ENCODE results near the gene AFMID. TPM values are rescaled to one million over a fixed set of nuclear protein-coding genes. Genes with fewer than 3 reads are reported as not detected.

AFMID gene
- total and polyA plus RNA-seq, 7 donors: 6.1 to 32.9 (median 11.4) TPM

DNA sequence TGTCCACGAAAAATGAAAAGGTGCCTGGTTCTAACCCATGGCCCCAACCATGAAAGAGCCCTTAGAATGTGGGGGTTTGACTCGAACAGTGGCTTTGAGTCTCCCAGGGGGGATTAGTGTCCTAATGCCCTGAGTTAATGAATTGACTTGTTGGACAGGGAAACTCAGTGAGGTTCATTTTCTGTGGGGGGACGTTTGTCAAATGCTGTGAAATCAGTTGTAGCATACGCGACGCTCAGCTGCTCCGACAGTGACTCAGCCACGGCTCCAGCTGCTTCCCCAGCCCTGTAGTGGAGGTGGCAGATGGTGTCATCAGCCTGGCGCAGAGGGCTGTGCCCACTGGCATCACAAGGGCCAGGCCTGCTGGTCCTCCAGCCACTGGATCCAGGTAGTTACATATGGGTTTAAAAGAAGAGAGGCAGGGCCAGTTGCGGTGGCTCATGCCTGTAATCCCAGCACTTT lies 40.3 kb downstream of the AFMID start:
- intact Hi-C loops (cut with DNase I): no loop called here
- Histone ChIP-seq H3K9me3 (no peaks in the 10 kb centered on the region), H3K27me3 (peaks cover 13 to 25% (median 22%) of the 10 kb centered on the region in 3 donors), H3K27ac (no peak overlapping the region), H3K4me3 (no peak overlapping the region), H3K36me3 (no peaks in the 10 kb centered on the region), H3K4me1 (peaks cover 0 to 4% (median 2%) of the 10 kb centered on the region in 4 donors)
- 67 to 84% methylated on average over 10 of the region's 10 CpGs for WGBS, 2 donors
- DNase-seq: no peak
- TF ChIP-seq EP300 (IDR thresholded peaks at IDR 0.05) (no peak), POLR2AphosphoS5 (IDR thresholded peaks at IDR 0.05) (no peak), POLR2A (IDR thresholded peaks at IDR 0.05) (no peak)
- TF ChIP-seq, protein P1, sequence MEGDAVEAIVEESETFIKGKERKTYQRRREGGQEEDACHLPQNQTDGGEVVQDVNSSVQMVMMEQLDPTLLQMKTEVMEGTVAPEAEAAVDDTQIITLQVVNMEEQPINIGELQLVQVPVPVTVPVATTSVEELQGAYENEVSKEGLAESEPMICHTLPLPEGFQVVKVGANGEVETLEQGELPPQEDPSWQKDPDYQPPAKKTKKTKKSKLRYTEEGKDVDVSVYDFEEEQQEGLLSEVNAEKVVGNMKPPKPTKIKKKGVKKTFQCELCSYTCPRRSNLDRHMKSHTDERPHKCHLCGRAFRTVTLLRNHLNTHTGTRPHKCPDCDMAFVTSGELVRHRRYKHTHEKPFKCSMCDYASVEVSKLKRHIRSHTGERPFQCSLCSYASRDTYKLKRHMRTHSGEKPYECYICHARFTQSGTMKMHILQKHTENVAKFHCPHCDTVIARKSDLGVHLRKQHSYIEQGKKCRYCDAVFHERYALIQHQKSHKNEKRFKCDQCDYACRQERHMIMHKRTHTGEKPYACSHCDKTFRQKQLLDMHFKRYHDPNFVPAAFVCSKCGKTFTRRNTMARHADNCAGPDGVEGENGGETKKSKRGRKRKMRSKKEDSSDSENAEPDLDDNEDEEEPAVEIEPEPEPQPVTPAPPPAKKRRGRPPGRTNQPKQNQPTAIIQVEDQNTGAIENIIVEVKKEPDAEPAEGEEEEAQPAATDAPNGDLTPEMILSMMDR (IDR thresholded peaks at IDR 0.05): no peak

DNA sequence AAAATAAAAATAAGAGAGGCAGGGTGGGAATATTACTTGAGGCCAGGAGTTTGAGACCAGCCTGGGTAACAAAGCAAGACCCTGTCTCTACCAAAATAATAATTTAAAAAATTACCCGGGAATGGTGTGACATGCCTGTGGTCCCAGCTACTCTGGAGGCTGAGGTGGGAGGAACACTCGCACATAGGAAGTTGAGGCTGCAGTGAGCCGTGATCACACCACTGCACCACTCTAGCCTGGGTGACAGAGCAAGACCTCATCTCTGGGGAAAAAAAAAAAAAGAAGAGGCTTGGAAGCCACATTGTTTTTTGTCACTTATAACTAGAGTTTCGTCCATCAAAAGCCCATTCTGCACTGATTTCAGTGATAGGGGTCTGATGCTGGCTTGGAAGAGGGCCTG lies 41.0 kb downstream of the AFMID start:
- Histone ChIP-seq H3K9me3 (no peaks in the 10 kb centered on the region), H3K4me1 (peaks cover 0 to 4% (median 2%) of the 10 kb centered on the region in 4 donors), H3K4me3 (no peak overlapping the region), H3K27ac (no peak overlapping the region), H3K36me3 (no peaks in the 10 kb centered on the region), H3K27me3 (peaks cover 13 to 32% (median 28%) of the 10 kb centered on the region in 3 donors)
- intact Hi-C loops (cut with DNase I): no loop called here
- TF ChIP-seq EP300 (IDR thresholded peaks at IDR 0.05): no peak
- TF ChIP-seq POLR2A (IDR thresholded peaks at IDR 0.05): no peak
- no peak for TF ChIP-seq POLR2AphosphoS5 (IDR thresholded peaks at IDR 0.05)
- TF ChIP-seq, protein P1 (IDR thresholded peaks at IDR 0.05): no peak
- DNase-seq: no peak
- WGBS, 2 donors: 85 to 89% methylated on average over 4 of the region's 4 CpGs

DNA sequence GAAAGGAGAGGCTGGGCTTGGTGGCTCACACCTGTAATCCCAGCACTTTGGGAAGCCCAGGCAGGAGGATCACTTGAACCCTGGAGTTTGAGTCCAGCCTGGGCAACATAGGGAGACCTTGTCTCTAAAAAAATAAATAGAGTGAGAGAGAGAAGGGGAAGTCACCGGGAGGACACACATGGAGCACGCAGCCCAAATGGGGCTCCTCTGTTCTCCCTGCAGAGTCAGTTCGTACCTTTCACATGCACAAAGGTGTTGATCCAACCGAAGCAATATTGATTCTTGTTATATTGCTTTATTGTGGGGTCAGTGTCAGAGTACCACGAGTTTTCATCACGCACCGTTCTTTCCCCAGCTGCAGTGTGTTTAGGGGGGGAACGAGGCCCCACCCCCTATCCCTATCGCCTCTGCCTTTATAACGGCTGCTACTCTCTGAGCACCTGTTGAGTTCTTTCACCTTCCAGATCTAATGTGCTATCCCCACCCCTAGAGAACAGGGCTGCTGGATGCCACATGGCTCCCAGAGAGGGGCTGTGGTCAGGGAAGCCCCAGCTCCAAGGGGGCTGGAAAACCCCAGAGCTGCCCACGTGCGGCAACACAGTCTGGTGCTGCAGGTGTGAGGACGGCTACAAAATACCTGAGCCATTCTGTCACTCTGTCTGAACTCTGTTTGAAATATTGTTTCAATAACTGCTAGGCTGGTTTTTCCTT lies 43.2 kb downstream of the AFMID start:
- TF ChIP-seq POLR2AphosphoS5 (IDR thresholded peaks at IDR 0.05) (no peak), EP300 (IDR thresholded peaks at IDR 0.05) (no peak), POLR2A (IDR thresholded peaks at IDR 0.05) (no peak)
- TF ChIP-seq, protein P1 (IDR thresholded peaks at IDR 0.05): no peak
- DNase-seq: no peak
- H3K27ac ChIP-seq: no peak overlapping the region
- no peaks in the 10 kb centered on the region for H3K9me3 ChIP-seq
- no peaks in the 10 kb centered on the region for H3K36me3 ChIP-seq
- WGBS, 2 donors: 18 to 56% methylated on average over 13 of the region's 13 CpGs
- intact Hi-C loops (cut with DNase I): no loop called here
- H3K27me3 ChIP-seq: peaks cover 13 to 33% (median 28%) of the 10 kb centered on the region in 3 donors
- H3K4me1 ChIP-seq: peaks cover 0 to 9% (median 2%) of the 10 kb centered on the region in 4 donors
- H3K4me3 ChIP-seq: no peak overlapping the region

DNA sequence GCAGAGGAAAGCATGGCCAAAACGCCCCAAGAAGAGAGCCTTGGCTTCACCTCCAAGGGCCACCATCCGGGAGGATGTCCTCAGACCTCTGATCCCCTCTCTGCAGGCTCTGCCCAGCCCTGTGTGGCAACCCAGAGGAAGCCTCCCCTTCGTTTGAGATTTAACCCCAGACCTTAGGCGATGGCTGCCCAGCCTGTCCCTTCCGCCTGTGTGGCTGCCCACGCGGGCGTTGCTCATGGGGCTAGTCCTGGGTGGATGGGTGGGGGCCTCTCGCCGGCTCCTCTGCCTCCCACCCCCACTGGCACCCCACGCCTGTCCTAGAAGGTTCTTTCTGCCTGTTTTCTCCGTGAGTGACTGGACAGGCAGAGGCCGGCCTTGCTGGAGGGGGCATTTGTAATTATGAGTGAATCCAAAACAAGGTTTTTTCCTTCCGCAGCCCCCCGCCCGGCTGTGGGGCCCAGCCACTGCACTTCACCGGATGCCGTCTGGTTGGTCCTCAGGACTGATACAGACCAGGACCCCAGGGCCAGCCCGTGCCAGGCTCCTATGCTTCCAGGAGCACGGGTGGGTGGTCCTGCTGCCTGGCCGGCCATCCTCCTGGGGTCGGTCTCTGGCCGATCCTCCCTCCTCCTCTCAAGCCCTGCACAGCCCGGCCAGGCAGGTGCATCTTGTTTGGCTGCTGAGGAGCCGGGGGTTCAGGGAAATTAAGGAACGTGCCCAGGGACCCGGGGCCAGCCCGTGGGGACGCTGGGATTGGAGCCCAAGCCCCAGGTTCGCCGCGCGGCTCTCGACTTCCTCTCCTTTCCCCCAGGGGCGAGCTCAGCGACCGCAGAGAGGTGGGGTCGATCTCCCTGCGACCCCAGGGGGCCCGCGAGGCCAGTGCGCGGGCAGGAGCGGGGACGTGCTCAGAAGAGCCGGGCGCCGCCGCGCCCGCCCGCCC lies 44.1 kb downstream of the AFMID start, which contains the start of gene TMEM235:
Gene TMEM235, plus strand, starts transcription at position 636 of the 940 bp plus-strand sequence. CDS start 393 bp downstream, outside the sequence.
- intact Hi-C loops (cut with DNase I): no loop called here
- Histone ChIP-seq H3K36me3 (no peaks in the 10 kb centered on the region), H3K27me3 (peaks cover 13 to 33% (median 28%) of the 10 kb centered on the region in 3 donors), H3K9me3 (no peaks in the 10 kb centered on the region), H3K27ac (no peak within 1 kb of the TSS), H3K4me1 (peaks cover 0 to 9% (median 2%) of the 10 kb centered on the region in 4 donors), H3K4me3 (no peak within 1 kb of the TSS)
- DNase-seq: no peak
- WGBS, 2 donors: 26% methylated on average over 52 of the region's 52 CpGs
- TF ChIP-seq EP300 (IDR thresholded peaks at IDR 0.05) (no peak), POLR2AphosphoS5 (IDR thresholded peaks at IDR 0.05) (no peak), POLR2A (IDR thresholded peaks at IDR 0.05) (no peak)
- TF ChIP-seq, protein P1 (IDR thresholded peaks at IDR 0.05): no peak
